Activated T-cell treated with anti-CD3 and anti-CD28 coated beads, Interleukin-2, amount 50 U/mL, for 24 hours (primary cell): ENCODE data around the gene XPNPEP2.

Experiments
- DNase-seq: peaks from one replicate; pipeline ENCODE4 v3.0.0-alpha.2; 2020
- H3K27ac Mint-ChIP-seq: 2 replicates; pipeline ENCODE4 v1.8.0; 2020; ENCODE audit warnings: mild to moderate bottlenecking, mixed read lengths
- H3K27me3 Mint-ChIP-seq: 2 replicates; pipeline ENCODE4 v1.8.0; 2020; ENCODE audit warnings: mixed read lengths
- H3K36me3 Mint-ChIP-seq: 2 replicates; pipeline ENCODE4 v1.8.0; 2020; ENCODE audit warnings: low read depth, mixed read lengths
- H3K4me1 Mint-ChIP-seq: 2 replicates; pipeline ENCODE4 v1.8.0; 2020; ENCODE audit warnings: low read depth, mixed read lengths
- H3K4me3 Mint-ChIP-seq: 2 replicates; pipeline ENCODE4 v1.8.0; 2020; ENCODE audit warnings: mild to moderate bottlenecking, moderate library complexity, mixed read lengths
- H3K9me3 Mint-ChIP-seq: 2 replicates; pipeline ENCODE4 v1.8.0; 2020; ENCODE audit warnings: mixed read lengths

The XPNPEP2 gene

DNA sequence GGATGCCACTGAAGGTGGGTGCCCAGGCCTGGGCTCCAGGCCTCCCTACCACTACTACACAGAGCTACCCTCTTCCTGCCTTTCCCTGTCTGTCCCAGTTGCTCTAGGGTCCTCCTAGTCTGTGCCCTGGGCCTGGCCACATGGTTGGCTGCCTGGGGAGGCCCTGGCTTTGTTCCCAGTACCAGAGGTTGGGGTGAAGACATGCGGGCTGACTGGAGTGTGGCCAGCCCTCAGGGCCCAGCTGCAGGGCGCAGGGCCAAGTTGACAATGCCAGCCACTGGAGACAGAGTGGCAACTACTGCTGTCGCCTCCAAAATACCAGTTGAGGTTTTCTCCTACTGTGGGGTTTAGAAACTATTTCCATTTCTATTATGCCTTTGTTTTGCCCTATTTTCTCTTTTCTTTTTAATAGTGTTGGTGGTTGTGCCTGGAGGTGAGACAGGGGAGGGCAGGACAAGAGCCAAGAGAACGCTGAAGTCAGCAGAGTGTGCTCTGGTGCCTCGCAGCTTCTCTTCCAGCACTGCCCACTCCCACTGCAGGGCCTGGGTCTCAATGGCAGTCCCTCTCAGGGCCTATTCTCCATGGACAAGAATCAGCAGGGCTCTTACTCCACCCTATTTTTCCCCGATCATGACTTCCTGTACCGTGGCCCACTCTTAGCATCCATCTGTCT lies 32.2 kb upstream of the XPNPEP2 start:
- Mint-ChIP-seq H3K36me3 (no peaks in the 10 kb centered on the region), H3K9me3 (peaks cover 2% of the 10 kb centered on the region), H3K27ac (no peak overlapping the region), H3K4me1 (no peaks in the 10 kb centered on the region), H3K4me3 (no peak overlapping the region), H3K27me3 (peaks cover 39% of the 10 kb centered on the region)
- no peak for DNase-seq

DNA sequence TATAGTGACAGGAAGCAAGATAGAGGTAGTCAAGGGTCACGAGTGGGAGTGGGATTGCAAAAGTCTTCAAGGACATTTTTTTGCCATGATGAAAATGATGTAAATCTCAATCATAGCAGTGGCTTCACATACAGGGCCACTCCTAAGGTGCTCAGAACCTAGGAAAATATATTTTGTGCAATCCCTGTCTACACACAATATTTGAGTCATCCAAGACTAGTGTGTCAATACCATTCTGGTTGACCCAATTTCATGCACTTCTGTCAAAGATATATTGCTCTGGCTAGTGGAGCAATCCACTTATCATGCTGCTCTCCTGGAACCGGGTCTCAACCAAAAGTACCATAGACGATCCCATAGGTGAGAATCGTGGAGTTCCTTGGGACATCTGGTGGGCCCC lies 24.2 kb upstream of the XPNPEP2 start:
- H3K4me1 Mint-ChIP-seq, result no peaks in the 10 kb centered on the region
- DNase-seq, result no peak
- H3K4me3 Mint-ChIP-seq, result no peak overlapping the region
- no peaks in the 10 kb centered on the region for H3K9me3 Mint-ChIP-seq
- H3K36me3 Mint-ChIP-seq, result no peaks in the 10 kb centered on the region
- no peak overlapping the region for H3K27ac Mint-ChIP-seq
- peaks cover 18% of the 10 kb centered on the region for H3K27me3 Mint-ChIP-seq

DNA sequence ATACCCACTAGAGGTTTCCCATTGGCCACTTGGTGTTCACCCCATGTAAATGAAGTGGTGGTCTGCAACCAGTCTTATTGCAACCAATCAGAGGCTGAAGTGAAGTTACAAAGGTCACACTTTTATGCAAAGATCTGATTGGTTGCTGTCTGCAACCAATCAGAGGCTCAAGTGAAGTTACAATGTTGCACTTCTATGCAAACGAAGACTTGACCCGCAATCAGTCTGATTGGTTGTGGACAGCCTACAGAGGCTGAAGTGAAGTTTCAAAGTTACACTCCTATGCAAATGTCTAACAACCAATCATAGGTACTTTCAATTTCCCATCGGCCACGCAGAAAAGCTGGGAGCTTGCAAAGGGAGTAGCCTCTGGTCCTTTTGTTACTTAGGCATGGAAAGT lies 22.3 kb upstream of the XPNPEP2 start:
- Mint-ChIP-seq H3K4me1 (no peaks in the 10 kb centered on the region), H3K4me3 (no peak overlapping the region), H3K27ac (no peak overlapping the region), H3K27me3 (peaks cover 17% of the 10 kb centered on the region), H3K9me3 (no peaks in the 10 kb centered on the region), H3K36me3 (no peaks in the 10 kb centered on the region)
- peak; percentile 1 for DNase-seq

DNA sequence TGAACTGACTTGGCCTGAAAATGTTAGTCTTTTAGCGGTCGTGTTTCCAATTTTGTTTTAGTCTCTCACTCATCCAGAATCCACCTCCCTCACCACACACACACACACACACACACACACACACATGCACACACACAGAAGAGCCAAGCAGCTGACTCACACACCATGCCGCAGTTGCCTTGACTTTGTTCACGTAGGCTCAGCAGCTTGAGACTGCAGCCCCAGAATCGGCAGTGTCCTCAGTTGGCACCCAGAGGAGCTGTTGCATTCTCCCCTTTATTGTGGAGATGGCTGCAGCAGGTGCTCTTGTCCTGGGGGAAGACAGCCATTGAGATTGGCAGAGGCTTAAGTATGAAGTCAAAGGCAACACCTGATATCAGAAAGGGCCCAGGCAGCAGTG lies 20.9 kb upstream of the XPNPEP2 start:
- no peak overlapping the region for H3K27ac Mint-ChIP-seq
- peaks cover 22% of the 10 kb centered on the region for H3K27me3 Mint-ChIP-seq
- peaks cover 3% of the 10 kb centered on the region for H3K4me1 Mint-ChIP-seq
- no peaks in the 10 kb centered on the region for H3K36me3 Mint-ChIP-seq
- no peaks in the 10 kb centered on the region for H3K9me3 Mint-ChIP-seq
- no peak overlapping the region for H3K4me3 Mint-ChIP-seq
- peak; percentile 3 for DNase-seq

DNA sequence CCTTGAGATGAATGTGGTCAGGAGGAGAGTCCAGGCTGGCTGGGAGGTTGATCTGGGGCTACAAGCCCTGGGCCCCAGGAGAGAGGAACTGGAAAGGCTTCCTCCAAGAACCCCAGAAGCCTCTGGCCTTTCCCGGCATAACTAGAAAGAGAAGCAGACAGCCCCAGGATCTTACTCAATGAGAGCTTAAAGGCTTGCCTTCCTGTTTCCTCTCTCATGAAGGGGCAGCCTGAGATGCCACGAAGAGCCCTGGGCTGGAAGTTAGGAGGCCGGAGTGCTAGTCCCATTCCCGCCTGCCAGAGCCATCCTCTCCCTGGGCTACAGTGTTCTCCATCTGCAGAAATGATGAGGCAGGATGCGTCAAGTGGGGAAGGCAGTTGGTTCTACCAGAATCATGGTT lies 20.1 kb upstream of the XPNPEP2 start:
- Mint-ChIP-seq H3K9me3 (no peaks in the 10 kb centered on the region), H3K27ac (no peak overlapping the region), H3K4me1 (peaks cover 3% of the 10 kb centered on the region), H3K4me3 (no peak overlapping the region), H3K36me3 (no peaks in the 10 kb centered on the region), H3K27me3 (peaks cover 20% of the 10 kb centered on the region)
- peak; percentile 18 for DNase-seq

DNA sequence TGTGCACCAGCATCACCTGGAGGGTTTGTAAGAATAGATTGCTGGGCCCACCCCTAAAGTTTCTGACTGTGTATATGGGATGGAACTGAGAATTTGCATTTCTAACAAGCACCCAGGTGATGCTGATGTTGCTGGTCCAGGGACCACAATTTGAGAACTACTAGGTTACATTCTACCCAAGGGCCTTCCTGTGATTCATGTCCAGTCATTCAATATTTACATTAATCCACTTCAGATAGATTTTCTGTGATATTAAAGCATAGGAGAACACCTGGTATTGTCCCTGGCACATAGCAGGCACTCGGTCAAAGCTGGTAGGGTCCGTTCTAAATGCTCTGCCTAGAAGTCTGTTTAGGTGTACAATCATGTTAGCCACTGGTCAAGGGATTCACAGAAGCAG lies 19.5 kb upstream of the XPNPEP2 start:
- Mint-ChIP-seq H3K36me3 (no peaks in the 10 kb centered on the region), H3K9me3 (no peaks in the 10 kb centered on the region), H3K4me1 (peaks cover 3% of the 10 kb centered on the region), H3K27me3 (peaks cover 20% of the 10 kb centered on the region), H3K4me3 (no peak overlapping the region), H3K27ac (no peak overlapping the region)
- no peak for DNase-seq

DNA sequence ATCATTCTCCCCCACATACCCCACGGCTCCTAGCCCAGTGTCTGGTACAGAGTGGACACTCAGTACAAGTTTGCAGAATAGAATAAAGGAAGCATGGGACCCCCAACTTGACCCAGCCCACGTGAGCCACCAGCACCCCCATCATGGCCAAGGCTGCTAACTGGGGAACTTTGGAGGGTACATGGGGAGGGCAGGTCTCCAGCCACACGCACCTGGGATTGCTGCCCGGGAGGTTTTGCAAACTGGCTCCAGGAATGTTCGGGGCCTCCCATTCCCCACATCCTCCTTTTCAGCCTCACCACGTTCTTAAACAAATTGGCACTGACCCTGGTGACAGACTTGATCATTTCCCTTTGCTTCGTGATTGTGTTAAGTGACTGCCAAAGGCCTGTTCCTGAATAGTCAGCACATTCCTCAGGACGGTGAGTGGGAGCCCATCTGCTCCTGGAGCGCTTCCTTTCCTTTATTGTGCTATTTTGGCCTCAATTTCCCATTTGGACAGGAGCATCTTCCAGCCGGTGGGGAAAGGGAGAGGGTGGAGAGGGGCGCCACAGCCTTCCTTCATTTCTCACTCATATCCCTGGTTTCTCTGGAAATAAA lies 18.7 kb upstream of the XPNPEP2 start:
- Mint-ChIP-seq H3K27me3 (peaks cover 23% of the 10 kb centered on the region), H3K4me1 (peaks cover 7% of the 10 kb centered on the region), H3K27ac (no peak overlapping the region), H3K9me3 (no peaks in the 10 kb centered on the region), H3K4me3 (no peak overlapping the region), H3K36me3 (no peaks in the 10 kb centered on the region)
- DNase-seq, result peak; percentile 2

DNA sequence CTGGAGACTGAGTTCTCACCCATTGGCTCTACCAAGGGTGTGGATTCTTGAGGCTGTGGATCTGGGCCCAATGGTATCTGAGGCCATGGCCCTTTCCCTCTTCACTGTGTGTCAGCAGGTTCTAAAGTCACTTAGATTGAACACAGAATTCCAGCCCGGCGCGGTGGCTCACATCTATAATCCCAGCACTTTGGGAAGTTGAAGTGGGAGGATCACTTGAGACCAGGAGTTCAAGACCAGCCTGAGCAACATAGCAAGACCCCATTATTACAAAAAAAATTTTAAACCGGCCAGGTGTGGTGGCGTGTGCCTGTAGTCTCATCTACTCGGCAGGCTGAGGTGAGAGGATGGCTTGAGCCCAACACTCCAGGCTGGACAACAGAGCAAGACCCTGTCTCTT lies 18.0 kb upstream of the XPNPEP2 start:
- H3K27ac Mint-ChIP-seq, result no peak overlapping the region
- peak; percentile 9 for DNase-seq
- H3K36me3 Mint-ChIP-seq, result no peaks in the 10 kb centered on the region
- H3K4me3 Mint-ChIP-seq, result no peak overlapping the region
- H3K9me3 Mint-ChIP-seq, result no peaks in the 10 kb centered on the region
- peaks cover 23% of the 10 kb centered on the region for H3K27me3 Mint-ChIP-seq
- peaks cover 7% of the 10 kb centered on the region for H3K4me1 Mint-ChIP-seq

DNA sequence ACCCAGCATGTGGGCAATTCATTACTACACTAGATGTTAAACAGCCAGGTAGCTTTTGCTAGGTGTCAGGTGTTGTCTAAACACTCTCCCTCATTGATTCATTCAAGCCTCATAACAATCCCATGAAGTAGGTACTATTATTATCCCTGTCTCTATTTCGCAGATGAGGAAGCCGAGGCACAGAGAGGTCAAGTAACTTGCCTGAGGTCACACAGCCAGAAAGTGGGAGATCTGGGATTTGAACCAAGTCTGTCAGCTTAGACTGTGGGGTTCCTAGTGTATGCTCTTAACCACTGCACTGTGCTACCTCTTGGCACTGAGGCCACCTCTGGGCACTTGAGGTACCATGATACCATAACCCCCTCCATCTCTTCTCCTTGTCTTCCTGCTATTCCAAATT lies 17.4 kb upstream of the XPNPEP2 start:
- Mint-ChIP-seq H3K27me3 (peaks cover 23% of the 10 kb centered on the region), H3K27ac (no peak overlapping the region), H3K4me3 (no peak overlapping the region), H3K9me3 (no peaks in the 10 kb centered on the region), H3K4me1 (peaks cover 7% of the 10 kb centered on the region), H3K36me3 (no peaks in the 10 kb centered on the region)
- peak; percentile 3 for DNase-seq

DNA sequence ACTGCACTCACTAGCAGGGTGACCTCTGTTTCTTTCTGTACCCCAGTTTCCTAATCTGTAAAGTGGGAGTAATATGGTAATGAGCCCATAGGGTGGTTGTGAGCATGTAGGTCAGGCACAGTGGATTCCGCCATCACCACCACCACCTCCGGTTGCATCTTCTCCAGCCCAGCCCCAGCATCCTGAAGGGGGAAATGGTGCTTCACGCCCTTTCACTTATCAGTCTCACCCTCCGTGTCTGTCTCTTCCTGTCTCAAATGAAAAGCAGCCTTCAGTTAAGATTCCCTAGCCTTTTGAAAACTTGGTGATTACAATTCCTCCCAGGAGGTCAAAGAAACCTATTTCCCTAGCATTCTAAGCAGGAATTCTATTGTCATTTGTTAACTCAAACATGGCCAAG lies 16.9 kb upstream of the XPNPEP2 start:
- Mint-ChIP-seq H3K9me3 (no peaks in the 10 kb centered on the region), H3K27me3 (peaks cover 25% of the 10 kb centered on the region), H3K4me1 (peaks cover 7% of the 10 kb centered on the region), H3K27ac (no peak overlapping the region), H3K4me3 (no peak overlapping the region), H3K36me3 (no peaks in the 10 kb centered on the region)
- DNase-seq, result peak; percentile 14

DNA sequence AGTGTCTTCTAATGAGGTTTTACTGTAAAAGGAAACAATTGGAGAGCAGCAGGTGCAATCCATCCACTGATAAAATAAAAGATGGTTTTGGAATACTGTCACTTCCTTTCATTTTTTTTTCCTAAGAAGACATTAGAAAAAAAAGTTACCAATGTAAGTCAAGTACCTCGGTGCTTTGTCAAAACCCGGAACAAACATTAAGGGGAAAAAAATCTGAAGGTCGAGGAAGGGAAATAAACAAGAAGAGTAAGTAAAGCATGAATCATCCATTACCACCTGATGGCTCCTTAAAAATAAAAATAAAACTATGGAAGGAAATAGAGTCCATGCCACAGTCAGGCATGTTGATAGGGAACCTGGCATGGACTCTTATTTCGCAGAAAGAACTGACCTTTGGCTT lies 15.3 kb upstream of the XPNPEP2 start:
- DNase-seq, result no peak
- Mint-ChIP-seq H3K4me3 (no peak overlapping the region), H3K27me3 (peaks cover 31% of the 10 kb centered on the region), H3K36me3 (no peaks in the 10 kb centered on the region), H3K4me1 (peaks cover 7% of the 10 kb centered on the region), H3K27ac (no peak overlapping the region), H3K9me3 (no peaks in the 10 kb centered on the region)

DNA sequence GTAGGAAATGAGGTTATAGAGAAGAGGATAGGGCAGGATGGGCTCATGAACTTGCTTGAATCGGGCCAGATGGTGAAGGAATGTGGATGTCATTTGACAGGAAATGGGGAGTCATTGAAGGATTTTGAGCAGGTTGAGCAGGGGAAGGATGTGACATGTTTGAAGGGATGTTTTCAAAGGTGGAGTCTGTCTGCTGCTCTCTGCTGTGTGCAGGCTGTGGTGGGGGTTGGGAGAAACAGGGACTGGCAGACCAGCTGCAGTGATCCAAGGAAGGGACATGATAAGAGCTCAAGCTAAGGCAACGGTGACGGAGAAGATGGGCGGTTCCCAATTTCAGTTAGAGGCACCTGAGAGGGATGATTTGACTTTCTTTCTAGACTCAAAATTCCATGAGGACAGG lies 14.0 kb upstream of the XPNPEP2 start:
- H3K4me1 Mint-ChIP-seq, result peaks cover 7% of the 10 kb centered on the region
- DNase-seq, result no peak
- H3K27ac Mint-ChIP-seq, result no peak overlapping the region
- no peaks in the 10 kb centered on the region for H3K9me3 Mint-ChIP-seq
- H3K36me3 Mint-ChIP-seq, result no peaks in the 10 kb centered on the region
- H3K27me3 Mint-ChIP-seq, result peaks cover 30% of the 10 kb centered on the region
- no peak overlapping the region for H3K4me3 Mint-ChIP-seq

DNA sequence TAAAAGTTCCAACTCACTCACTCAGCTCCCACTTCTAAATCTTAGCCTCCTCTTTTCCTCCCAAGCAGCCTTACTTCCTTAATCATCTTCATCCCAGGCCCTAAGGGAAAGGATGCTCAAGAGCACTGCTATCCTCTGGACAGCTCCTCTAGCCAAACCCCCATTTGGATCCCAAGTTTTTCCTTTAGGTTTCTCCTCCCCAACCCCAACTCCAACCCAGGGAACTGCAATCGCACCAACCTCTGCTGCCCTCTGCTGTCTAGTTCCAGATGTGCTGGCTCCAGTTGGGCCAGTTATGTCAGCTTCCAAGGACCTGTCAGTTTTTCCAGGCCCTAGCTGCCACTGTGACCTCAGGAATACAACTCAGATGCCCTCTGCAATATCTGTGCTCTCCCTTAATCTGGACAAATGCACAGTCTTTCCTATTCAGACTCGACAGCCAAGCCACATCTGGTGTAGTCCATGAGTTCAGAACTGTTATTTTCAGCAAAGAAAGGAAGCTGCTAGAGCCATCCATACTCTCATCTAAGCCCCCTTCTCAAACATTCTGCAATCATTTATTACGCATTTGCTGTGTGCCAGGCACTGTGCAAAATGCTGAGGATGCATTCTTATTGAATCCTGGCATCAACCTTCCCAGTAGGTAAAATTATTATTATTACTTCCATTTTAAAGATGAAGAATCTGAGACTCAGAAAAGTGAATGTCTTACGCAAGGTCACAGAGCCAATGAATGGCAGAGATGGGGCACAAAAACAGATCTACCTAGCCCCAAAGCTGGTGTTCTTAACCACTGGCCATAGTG lies 12.3 kb upstream of the XPNPEP2 start:
- Mint-ChIP-seq H3K27ac (no peak overlapping the region), H3K36me3 (no peaks in the 10 kb centered on the region), H3K4me3 (no peak overlapping the region), H3K9me3 (no peaks in the 10 kb centered on the region), H3K27me3 (peaks cover 23% of the 10 kb centered on the region), H3K4me1 (peaks cover 17% of the 10 kb centered on the region)
- DNase-seq, result peak; percentile 53

DNA sequence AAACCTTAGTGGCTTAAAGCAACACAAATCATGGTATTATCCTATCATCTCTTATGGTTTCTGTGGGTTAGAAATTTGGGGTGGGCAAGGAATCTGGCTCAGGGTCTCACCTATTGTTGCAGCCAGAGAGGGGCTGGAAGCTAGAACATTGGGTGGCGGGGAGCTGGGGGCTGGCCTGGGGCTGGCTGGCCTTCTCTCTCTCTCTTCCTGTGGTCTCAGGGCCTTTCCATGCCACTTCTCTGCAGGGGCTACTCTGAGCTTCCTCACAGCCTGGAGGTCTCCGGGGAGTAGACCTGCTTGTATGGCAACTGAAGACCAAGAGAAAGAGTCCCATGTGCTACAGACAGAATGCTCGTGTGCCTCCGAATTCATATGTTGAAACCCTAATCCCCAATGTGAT lies 10.7 kb upstream of the XPNPEP2 start:
- Mint-ChIP-seq H3K27me3 (peaks cover 14% of the 10 kb centered on the region), H3K4me3 (no peak overlapping the region), H3K27ac (no peak overlapping the region), H3K36me3 (no peaks in the 10 kb centered on the region), H3K4me1 (peaks cover 14% of the 10 kb centered on the region), H3K9me3 (no peaks in the 10 kb centered on the region)
- no peak for DNase-seq

DNA sequence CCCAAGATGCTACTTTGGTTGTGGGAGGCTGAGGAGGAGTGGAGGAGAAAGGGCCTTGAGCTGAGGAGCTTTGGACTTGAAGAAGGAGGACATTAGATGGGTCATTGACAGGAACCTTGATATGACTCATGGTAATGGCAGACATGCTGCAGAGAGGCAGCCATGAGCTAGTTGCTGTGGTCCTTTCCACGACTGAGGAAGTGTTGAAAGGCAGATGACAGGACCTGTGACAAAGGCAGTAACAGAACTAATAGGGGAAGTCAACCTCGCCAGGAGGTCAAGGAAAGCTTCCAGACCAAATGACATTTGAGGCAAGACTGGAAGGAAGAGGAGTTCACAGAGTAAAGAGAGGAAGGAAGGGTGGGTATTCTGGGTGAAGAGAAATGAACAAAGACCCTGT lies 7.6 kb upstream of the XPNPEP2 start:
- H3K27ac Mint-ChIP-seq, result no peak overlapping the region
- H3K36me3 Mint-ChIP-seq, result no peaks in the 10 kb centered on the region
- no peak overlapping the region for H3K4me3 Mint-ChIP-seq
- H3K4me1 Mint-ChIP-seq, result peaks cover 15% of the 10 kb centered on the region
- DNase-seq, result no peak
- H3K27me3 Mint-ChIP-seq, result peaks cover 12% of the 10 kb centered on the region
- no peaks in the 10 kb centered on the region for H3K9me3 Mint-ChIP-seq
